Measurements from ENCODE around the gene UBE2C. TPM values are rescaled to one million over a fixed set of nuclear protein-coding genes. Genes with fewer than 3 reads are reported as not detected.

The UBE2C gene
- total RNA-seq, 1 donor from 2014 or later: 10.4 TPM

GRCh38 chr20:45851501-45851900 lies 39.1 kb downstream of the UBE2C start:
- peaks cover 27 to 46% (median 31%) of the 10 kb centered on the region in 3 donors for H3K36me3 ChIP-seq (ENCODE audit: control insufficient read depth in 3 of 3, insufficient read depth in 3 of 3, low read length in 3 of 3)
- no peak overlapping the region for H3K27ac ChIP-seq (ENCODE audit: low read depth, low read length)
- no peaks in the 10 kb centered on the region for H3K9me3 ChIP-seq (ENCODE audit: control insufficient read depth in 3 of 3, low read length in 3 of 3)
- H3K27me3 ChIP-seq (ENCODE audit: control insufficient read depth in 3 of 3, insufficient read depth in 3 of 3, low read length in 3 of 3): no peaks in the 10 kb centered on the region
- H3K4me3 ChIP-seq (ENCODE audit: low read length in 3 of 3): no peak overlapping the region
- peaks cover 18 to 22% (median 19%) of the 10 kb centered on the region in 3 donors for H3K4me1 ChIP-seq (ENCODE audit: control insufficient read depth in 3 of 3, insufficient read depth in 3 of 3, low read length in 3 of 3)
- H3K9ac ChIP-seq (ENCODE audit: low read depth in 1 of 3, low read length in 3 of 3): no peak overlapping the region

GRCh38 chr20:45852326-45852725 lies 39.9 kb downstream of the UBE2C start:
- H3K9me3 ChIP-seq (ENCODE audit: control insufficient read depth in 3 of 3, low read length in 3 of 3): no peaks in the 10 kb centered on the region
- H3K4me1 ChIP-seq (ENCODE audit: control insufficient read depth in 3 of 3, insufficient read depth in 3 of 3, low read length in 3 of 3): peaks cover 22 to 25% (median 23%) of the 10 kb centered on the region in 3 donors
- no peak overlapping the region for H3K4me3 ChIP-seq (ENCODE audit: low read length in 3 of 3)
- no peak overlapping the region for H3K9ac ChIP-seq (ENCODE audit: low read depth in 1 of 3, low read length in 3 of 3)
- H3K27ac ChIP-seq (ENCODE audit: low read depth, low read length): no peak overlapping the region
- H3K36me3 ChIP-seq (ENCODE audit: control insufficient read depth in 3 of 3, insufficient read depth in 3 of 3, low read length in 3 of 3): peaks cover 22 to 39% (median 26%) of the 10 kb centered on the region in 3 donors
- no peaks in the 10 kb centered on the region for H3K27me3 ChIP-seq (ENCODE audit: control insufficient read depth in 3 of 3, insufficient read depth in 3 of 3, low read length in 3 of 3)

GRCh38 chr20:45853484-45853883 lies 41.0 kb downstream of the UBE2C start:
- H3K27ac ChIP-seq (ENCODE audit: low read depth, low read length): no peak overlapping the region

GRCh38 chr20:45857114-45857881 lies 44.9 kb downstream of the UBE2C start, which contains the start of the genes ACOT8 and ZSWIM3:
TSS of gene ACOT8 (minus strand) at chr20:45857392. CDS start at chr20:45857315, 77 bp downstream.
TSS of gene ZSWIM3 (plus strand) at chr20:45857614. CDS start at chr20:45857826, 212 bp downstream.
- Histone ChIP-seq H3K4me1 (ENCODE audit: control insufficient read depth in 3 of 3, insufficient read depth in 3 of 3, low read length in 3 of 3) (peaks cover 27 to 36% (median 28%) of the 10 kb centered on the region in 3 donors), H3K27ac (ENCODE audit: low read depth, low read length) (peak within 1 kb of the TSS; percentile 89), H3K9me3 (ENCODE audit: control insufficient read depth in 3 of 3, low read length in 3 of 3) (no peaks in the 10 kb centered on the region), H3K9ac (ENCODE audit: low read depth in 1 of 3, low read length in 3 of 3) (peak within 1 kb of the TSS; percentile 83 to 96 (median 92)), H3K36me3 (ENCODE audit: control insufficient read depth in 3 of 3, insufficient read depth in 3 of 3, low read length in 3 of 3) (peaks cover 6 to 17% (median 8%) of the 10 kb centered on the region in 3 donors), H3K27me3 (ENCODE audit: control insufficient read depth in 3 of 3, insufficient read depth in 3 of 3, low read length in 3 of 3) (no peaks in the 10 kb centered on the region), H3K4me3 (ENCODE audit: low read length in 3 of 3) (peak within 1 kb of the TSS; percentile 94 to 95 (median 95))

More at GRCh38 chr20:45853484-45853883, 41.0 kb downstream of the UBE2C start:
- H3K36me3 ChIP-seq (ENCODE audit: control insufficient read depth in 3 of 3, insufficient read depth in 3 of 3, low read length in 3 of 3): peaks cover 18 to 34% (median 23%) of the 10 kb centered on the region in 3 donors
- H3K27me3 ChIP-seq (ENCODE audit: control insufficient read depth in 3 of 3, insufficient read depth in 3 of 3, low read length in 3 of 3): no peaks in the 10 kb centered on the region
- no peak overlapping the region for H3K9ac ChIP-seq (ENCODE audit: low read depth in 1 of 3, low read length in 3 of 3)
- no peak overlapping the region for H3K4me3 ChIP-seq (ENCODE audit: low read length in 3 of 3)
- H3K9me3 ChIP-seq (ENCODE audit: control insufficient read depth in 3 of 3, low read length in 3 of 3): no peaks in the 10 kb centered on the region
- H3K4me1 ChIP-seq (ENCODE audit: control insufficient read depth in 3 of 3, insufficient read depth in 3 of 3, low read length in 3 of 3): peaks cover 28 to 35% (median 31%) of the 10 kb centered on the region in 3 donors

- Histone ChIP-seq H3K9me3 (ENCODE audit: control insufficient read depth in 3 of 3, low read length in 3 of 3) (no peaks in the 10 kb centered on the region), H3K9ac (ENCODE audit: low read depth in 1 of 3, low read length in 3 of 3) (peak overlapping the region; percentile 83 to 92 (median 90)), H3K4me1 (ENCODE audit: control insufficient read depth in 3 of 3, insufficient read depth in 3 of 3, low read length in 3 of 3) (peaks cover 27 to 36% (median 28%) of the 10 kb centered on the region in 3 donors), H3K4me3 (ENCODE audit: low read length in 3 of 3) (peak overlapping the region; percentile 94 to 95 (median 95)), H3K27me3 (ENCODE audit: control insufficient read depth in 3 of 3, insufficient read depth in 3 of 3, low read length in 3 of 3) (no peaks in the 10 kb centered on the region), H3K36me3 (ENCODE audit: control insufficient read depth in 3 of 3, insufficient read depth in 3 of 3, low read length in 3 of 3) (peaks cover 4 to 17% (median 6%) of the 10 kb centered on the region in 3 donors), H3K27ac (ENCODE audit: low read depth, low read length) (peak overlapping the region; percentile 89)
Observed at GRCh38 chr20:45857882-45858216, 45.4 kb downstream of the UBE2C start.

GRCh38 chr20:45859916-45860315 lies 47.5 kb downstream of the UBE2C start:
- no peaks in the 10 kb centered on the region for H3K27me3 ChIP-seq (ENCODE audit: control insufficient read depth in 3 of 3, insufficient read depth in 3 of 3, low read length in 3 of 3)
- H3K36me3 ChIP-seq (ENCODE audit: control insufficient read depth in 3 of 3, insufficient read depth in 3 of 3, low read length in 3 of 3): peaks cover under 1 to 2% (median under 1%) of the 10 kb centered on the region in 3 donors
- H3K4me1 ChIP-seq (ENCODE audit: control insufficient read depth in 3 of 3, insufficient read depth in 3 of 3, low read length in 3 of 3): peaks cover 22 to 31% (median 24%) of the 10 kb centered on the region in 3 donors
- H3K4me3 ChIP-seq (ENCODE audit: low read length in 3 of 3): no peak overlapping the region
- H3K27ac ChIP-seq (ENCODE audit: low read depth, low read length): no peak overlapping the region
- H3K9me3 ChIP-seq (ENCODE audit: control insufficient read depth in 3 of 3, low read length in 3 of 3): no peaks in the 10 kb centered on the region
- H3K9ac ChIP-seq (ENCODE audit: low read depth in 1 of 3, low read length in 3 of 3): no peak overlapping the region

GRCh38 chr20:45860560-45861220 lies 48.2 kb downstream of the UBE2C start:
- no peak overlapping the region for H3K9ac ChIP-seq (ENCODE audit: low read depth in 1 of 3, low read length in 3 of 3)
- no peaks in the 10 kb centered on the region for H3K36me3 ChIP-seq (ENCODE audit: control insufficient read depth in 3 of 3, insufficient read depth in 3 of 3, low read length in 3 of 3)
- H3K9me3 ChIP-seq (ENCODE audit: control insufficient read depth in 3 of 3, low read length in 3 of 3): no peaks in the 10 kb centered on the region
- no peak overlapping the region for H3K4me3 ChIP-seq (ENCODE audit: low read length in 3 of 3)
- peaks cover 17 to 26% (median 18%) of the 10 kb centered on the region in 3 donors for H3K4me1 ChIP-seq (ENCODE audit: control insufficient read depth in 3 of 3, insufficient read depth in 3 of 3, low read length in 3 of 3)
- H3K27me3 ChIP-seq (ENCODE audit: control insufficient read depth in 3 of 3, insufficient read depth in 3 of 3, low read length in 3 of 3): no peaks in the 10 kb centered on the region
- no peak overlapping the region for H3K27ac ChIP-seq (ENCODE audit: low read depth, low read length)

GRCh38 chr20:45861221-45862075 lies 49.0 kb downstream of the UBE2C start:
- no peaks in the 10 kb centered on the region for H3K27me3 ChIP-seq (ENCODE audit: control insufficient read depth in 3 of 3, insufficient read depth in 3 of 3, low read length in 3 of 3)
- no peaks in the 10 kb centered on the region for H3K9me3 ChIP-seq (ENCODE audit: control insufficient read depth in 3 of 3, low read length in 3 of 3)
- no peak overlapping the region for H3K9ac ChIP-seq (ENCODE audit: low read depth in 1 of 3, low read length in 3 of 3)
- no peak overlapping the region for H3K27ac ChIP-seq (ENCODE audit: low read depth, low read length)
- H3K4me3 ChIP-seq (ENCODE audit: low read length in 3 of 3): no peak overlapping the region
- peaks cover 9 to 18% (median 10%) of the 10 kb centered on the region in 3 donors for H3K4me1 ChIP-seq (ENCODE audit: control insufficient read depth in 3 of 3, insufficient read depth in 3 of 3, low read length in 3 of 3)
- H3K36me3 ChIP-seq (ENCODE audit: control insufficient read depth in 3 of 3, insufficient read depth in 3 of 3, low read length in 3 of 3): no peaks in the 10 kb centered on the region

- H3K4me1 ChIP-seq (ENCODE audit: control insufficient read depth in 3 of 3, insufficient read depth in 3 of 3, low read length in 3 of 3): no peaks in the 10 kb centered on the region
- no peak overlapping the region for H3K4me3 ChIP-seq (ENCODE audit: low read length in 3 of 3)
- no peaks in the 10 kb centered on the region for H3K36me3 ChIP-seq (ENCODE audit: control insufficient read depth in 3 of 3, insufficient read depth in 3 of 3, low read length in 3 of 3)
- H3K9ac ChIP-seq (ENCODE audit: low read depth in 1 of 3, low read length in 3 of 3): no peak overlapping the region
- no peaks in the 10 kb centered on the region for H3K9me3 ChIP-seq (ENCODE audit: control insufficient read depth in 3 of 3, low read length in 3 of 3)
- H3K27ac ChIP-seq (ENCODE audit: low read depth, low read length): no peak overlapping the region
- H3K27me3 ChIP-seq (ENCODE audit: control insufficient read depth in 3 of 3, insufficient read depth in 3 of 3, low read length in 3 of 3): no peaks in the 10 kb centered on the region
Observed at GRCh38 chr20:45863543-45864470, 51.4 kb downstream of the UBE2C start.
